Panc1 (cell line): Measurements from ENCODE around the gene NR5A2.
"Not testable (repeated sequence)": the region's sequence is repeated elsewhere in the genome, so short reads cannot be mapped to it uniquely, and the experiment has no call there.

Source experiments
- CTCF ChIP-seq: fragments of 450-650 bp; IDR thresholded peaks from 2 replicates; pipeline ENCODE4 v1.5.1; 2017; ENCODE audit warnings: mild to moderate bottlenecking
- REST ChIP-seq, 2 experiments: IDR thresholded peaks; 2 replicates each; pipeline ENCODE4 v1.6.1; 2011 to 2012; ENCODE audit warnings: low read depth in 2 of 2, control low read depth in 1 of 2, low read length in 1 of 2, mild to moderate bottlenecking in 1 of 2, moderate library complexity in 1 of 2; ENCODE audit not compliant: insufficient read depth in 1 of 2

- TF ChIP-seq REST (IDR thresholded peaks at IDR 0.05; ENCODE audit: insufficient read depth in 1 of 2, low read depth in 2 of 2, low read length in 1 of 2); CTCF: not testable (repeated sequence)
These were observed 159.8 kb downstream of the NR5A2 start for GRCh38 chr1:200187332-200187731.
